Lower leg skin (tissue), 4 donors: ENCODE results near the gene NRL. TPM values are rescaled to one million over a fixed set of nuclear protein-coding genes. Genes with fewer than 3 reads are reported as not detected.
"Not testable (repeated sequence)": the region's sequence is repeated elsewhere in the genome, so short reads cannot be mapped to it uniquely, and the experiment has no call there.

Source experiments
- DNase-seq, 2 donors: peaks; one replicate each; pipeline ENCODE4 v3.0.0-alpha.2; 2019; ENCODE audit warnings: low spot score in 2 of 2
- H3K4me3 ChIP-seq: fragments of 200-600 bp; sonication (generic); 2 replicates; pipeline ENCODE4 v1.5.1; 2017; ENCODE audit warnings: mild to moderate bottlenecking, low read depth; ENCODE audit not compliant: poor library complexity, severe bottlenecking
- POLR2A ChIP-seq, 2 donors: fragments of 450-650 bp; IDR thresholded peaks; one replicate each; pipeline ENCODE4 v1.6.1; 2016 to 2017; ENCODE audit warnings: antibody characterized with exemption in 2 of 2, mild to moderate bottlenecking in 1 of 2, moderate library complexity in 1 of 2
- WGBS, 2 donors: methylation state at CpG; one replicate each; pipeline ENCODE4 v1.1.5; 2018; 5-methylcytosine and 5-hydroxymethylcytosine counted together
- intact Hi-C: fragments of 100-400 bp; cut with DNase I; formaldehyde crosslinking; loops from one replicate; pipeline ENCODE4 v1.15.0; 2023; ENCODE audit warnings: low total_unique reads
- total RNA-seq, 4 donors: library from RNA; depleted of rRNA; stranded (reverse); fragments of >200 nt; gene quantifications; one replicate each; pipeline ENCODE4 v1.1.0, GENCODE V29; 2016
- TF ChIP-seq, protein P1 (sequence below), 3 donors: fragments of 450-650 bp; IDR thresholded peaks; one replicate each; pipeline ENCODE4 v1.5.1; 2016; ENCODE audit warnings: antibody characterized with exemption in 3 of 3, mild to moderate bottlenecking in 3 of 3, moderate library complexity in 2 of 3

Gene NRL
- total RNA-seq, 4 donors from 2014 or later, result 0.52 to 2.4 (median 2.2) TPM; not detected in 1

DNA sequence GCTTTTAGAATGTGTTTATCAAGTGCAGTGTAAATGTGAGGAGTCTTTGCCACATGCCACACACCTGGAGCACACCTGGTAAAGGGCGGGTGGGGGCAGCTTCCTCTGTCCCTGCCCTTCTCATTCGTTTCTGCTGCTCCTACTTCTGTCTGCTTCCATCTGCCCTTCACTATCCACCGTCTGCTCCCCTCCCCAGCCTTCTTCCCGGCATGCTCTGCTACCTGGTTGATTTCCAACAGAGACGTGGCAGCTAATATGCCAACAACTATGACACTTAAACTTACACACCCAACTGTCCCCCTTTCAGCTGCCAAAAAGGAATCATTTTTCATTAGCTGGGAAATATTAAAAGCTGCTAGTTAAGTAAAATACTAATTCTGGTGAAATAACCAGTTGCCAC, 72.0 kb downstream of the NRL start:
- H3K4me3 ChIP-seq, result no peak overlapping the region
- no peak for DNase-seq
- no peak for TF ChIP-seq POLR2A (IDR thresholded peaks at IDR 0.05)
- TF ChIP-seq, protein P1, sequence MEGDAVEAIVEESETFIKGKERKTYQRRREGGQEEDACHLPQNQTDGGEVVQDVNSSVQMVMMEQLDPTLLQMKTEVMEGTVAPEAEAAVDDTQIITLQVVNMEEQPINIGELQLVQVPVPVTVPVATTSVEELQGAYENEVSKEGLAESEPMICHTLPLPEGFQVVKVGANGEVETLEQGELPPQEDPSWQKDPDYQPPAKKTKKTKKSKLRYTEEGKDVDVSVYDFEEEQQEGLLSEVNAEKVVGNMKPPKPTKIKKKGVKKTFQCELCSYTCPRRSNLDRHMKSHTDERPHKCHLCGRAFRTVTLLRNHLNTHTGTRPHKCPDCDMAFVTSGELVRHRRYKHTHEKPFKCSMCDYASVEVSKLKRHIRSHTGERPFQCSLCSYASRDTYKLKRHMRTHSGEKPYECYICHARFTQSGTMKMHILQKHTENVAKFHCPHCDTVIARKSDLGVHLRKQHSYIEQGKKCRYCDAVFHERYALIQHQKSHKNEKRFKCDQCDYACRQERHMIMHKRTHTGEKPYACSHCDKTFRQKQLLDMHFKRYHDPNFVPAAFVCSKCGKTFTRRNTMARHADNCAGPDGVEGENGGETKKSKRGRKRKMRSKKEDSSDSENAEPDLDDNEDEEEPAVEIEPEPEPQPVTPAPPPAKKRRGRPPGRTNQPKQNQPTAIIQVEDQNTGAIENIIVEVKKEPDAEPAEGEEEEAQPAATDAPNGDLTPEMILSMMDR (IDR thresholded peaks at IDR 0.05), result no peak
- WGBS, 2 donors, result 23 to 25% methylated on average over 5 of the region's 5 CpGs
- intact Hi-C loops, result no loop called here

DNA sequence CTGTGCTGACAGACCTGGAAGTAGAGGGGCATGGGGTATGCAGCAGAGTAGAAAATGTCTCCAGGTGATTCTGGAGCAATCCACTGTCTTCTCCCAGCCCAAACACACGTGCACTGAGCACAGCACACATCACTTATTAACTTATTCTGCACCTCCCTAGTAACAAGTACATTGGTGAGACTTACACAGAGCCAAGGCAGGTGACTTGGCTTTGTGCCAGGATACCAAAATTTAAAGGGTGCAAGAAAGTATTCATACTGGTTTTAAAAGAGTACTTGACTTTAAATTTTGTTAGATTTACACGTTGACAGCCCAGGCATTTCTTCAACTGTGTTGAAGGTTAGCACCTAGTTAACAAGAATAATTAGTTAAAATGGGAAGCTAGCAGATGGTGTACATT, 74.1 kb downstream of the NRL start:
- intact Hi-C loops, result no loop called here
- H3K4me3 ChIP-seq, result no peak overlapping the region
- no peak for DNase-seq
- TF ChIP-seq, protein P1 (IDR thresholded peaks at IDR 0.05), result no peak
- no peak for TF ChIP-seq POLR2A (IDR thresholded peaks at IDR 0.05)
- 30 to 55% methylated on average over 2 of the region's 2 CpGs for WGBS, 2 donors

DNA sequence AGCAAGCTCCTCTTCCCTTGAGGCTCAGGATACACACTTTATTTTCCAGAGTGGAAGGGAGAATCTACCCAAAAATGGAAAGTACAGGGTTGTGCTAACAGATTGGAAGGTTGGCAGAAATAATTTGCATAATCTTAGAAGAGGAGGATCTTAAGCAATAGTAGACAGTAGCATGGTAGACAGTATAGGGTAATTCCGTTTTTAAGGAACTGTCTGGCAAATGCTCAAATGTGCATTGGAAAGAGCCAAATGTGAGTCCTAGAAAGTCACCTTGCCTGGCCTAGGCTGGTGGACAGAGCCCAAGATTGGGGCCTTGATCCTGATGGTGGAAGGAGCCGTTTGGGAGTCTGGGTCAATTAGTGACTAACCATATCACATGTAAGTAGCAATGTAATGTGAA, 76.1 kb downstream of the NRL start:
- 78 to 81% methylated on average over 2 of the region's 2 CpGs for WGBS, 2 donors
- TF ChIP-seq POLR2A (IDR thresholded peaks at IDR 0.05), result no peak
- TF ChIP-seq, protein P1 (IDR thresholded peaks at IDR 0.05), result no peak
- no peak overlapping the region for H3K4me3 ChIP-seq
- intact Hi-C loops, result no loop called here
- no peak for DNase-seq

DNA sequence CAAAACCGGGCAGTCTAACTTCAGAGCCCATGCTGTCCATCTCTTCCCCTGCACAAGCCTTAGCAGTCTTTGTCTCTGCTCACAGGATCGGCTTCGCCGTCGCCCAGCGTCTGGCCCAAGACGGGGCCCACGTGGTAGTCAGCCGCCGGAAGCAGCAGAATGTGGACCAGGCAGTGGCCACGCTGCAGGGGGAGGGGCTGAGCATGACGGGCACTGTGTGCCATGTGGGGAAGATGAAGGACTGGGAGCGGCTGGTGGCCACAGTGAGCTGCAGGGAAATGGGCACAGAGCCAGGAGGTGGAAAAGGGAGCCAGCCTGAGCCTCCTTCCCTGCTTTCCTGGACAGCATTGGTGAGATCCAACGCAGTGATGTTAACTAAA, 77.1 kb downstream of the NRL start:
- 64 to 73% methylated on average over 14 of the region's 14 CpGs for WGBS, 2 donors

DNA sequence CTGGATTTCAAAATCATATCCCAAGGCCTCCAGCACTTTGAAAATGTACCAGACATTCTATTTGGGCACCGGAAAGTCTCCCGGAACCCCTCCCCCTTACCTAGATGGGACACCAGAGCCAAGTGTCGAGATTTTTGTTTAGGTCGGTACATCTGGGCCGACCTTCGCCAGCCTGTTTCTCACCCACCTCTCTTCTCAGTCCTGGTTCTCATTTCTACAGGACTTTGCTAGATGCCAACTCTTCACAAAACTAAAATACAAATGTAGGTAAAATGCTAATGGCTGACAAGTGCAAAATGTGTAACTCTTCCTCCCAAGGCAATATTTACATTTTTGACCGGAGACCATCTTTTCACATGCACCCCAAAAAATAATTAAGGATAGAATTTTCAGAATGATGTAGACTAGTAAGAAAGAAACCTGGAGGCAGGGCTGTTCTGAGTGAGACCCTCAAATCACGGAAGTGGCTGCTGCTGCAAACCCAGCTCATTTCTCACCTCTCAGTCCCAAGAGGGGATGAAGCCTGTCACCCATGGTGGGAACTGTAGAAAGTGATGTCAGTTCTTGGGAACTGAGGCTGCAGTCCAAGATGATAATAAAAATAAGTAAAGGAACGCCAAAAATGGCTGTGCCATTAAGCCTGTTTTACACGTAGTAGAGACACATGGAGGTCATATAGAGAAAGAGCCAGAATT, 77.6 kb downstream of the NRL start:
- intact Hi-C loops, DNase-seq, H3K4me3 ChIP-seq: not testable (repeated sequence)
- WGBS, 2 donors, result 34 to 36% methylated on average over 10 of the region's 10 CpGs

More for the DNA sequence above, 77.1 kb downstream of the NRL start:
- TF ChIP-seq POLR2A (IDR thresholded peaks at IDR 0.05), result no peak
- TF ChIP-seq, protein P1 (IDR thresholded peaks at IDR 0.05), result no peak
- H3K4me3 ChIP-seq, result no peak overlapping the region
- intact Hi-C loops, result no loop called here
- no peak for DNase-seq

DNA sequence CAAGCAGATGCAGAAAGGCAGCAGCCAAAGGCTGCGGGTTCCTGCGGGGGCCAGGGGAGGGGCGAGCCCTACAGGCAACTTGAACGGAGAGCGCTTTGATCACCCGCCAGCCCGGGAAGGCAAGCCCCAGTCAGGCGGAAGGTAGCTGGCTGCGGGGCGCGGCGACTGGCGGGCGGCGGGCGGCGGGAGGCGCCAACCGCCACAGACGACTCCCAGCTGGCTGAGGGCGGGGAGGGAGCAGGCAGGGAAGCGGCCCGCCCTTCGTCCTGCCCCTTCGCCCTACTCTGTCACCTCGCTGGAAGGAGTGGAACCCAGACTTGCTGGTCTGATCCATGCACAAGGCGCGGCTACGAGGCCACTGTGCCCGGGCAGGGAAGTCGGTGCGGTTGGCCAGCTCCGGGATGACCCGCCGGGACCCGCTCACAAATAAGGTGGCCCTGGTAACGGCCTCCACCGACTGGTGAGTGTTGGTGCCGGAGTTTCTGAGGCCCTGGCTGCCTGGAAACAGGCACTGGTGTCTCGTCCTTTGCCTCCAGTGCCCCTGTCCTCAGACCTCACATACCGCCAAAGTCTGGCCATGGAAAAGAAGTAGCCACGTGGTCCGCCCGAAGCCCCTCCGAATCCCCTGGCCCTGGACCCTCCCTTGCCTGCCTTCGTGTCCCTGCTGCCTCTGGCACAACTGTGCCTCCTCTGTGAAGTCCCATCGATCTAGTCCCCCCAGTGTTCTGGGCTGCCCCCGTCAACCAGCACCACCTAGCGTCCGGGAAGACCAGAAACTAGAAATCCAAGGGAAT, 78.4 kb downstream of the NRL start:
- 1% methylated on average over 26 to 42 of the region's 50 CpGs for WGBS, 2 donors
- peak; percentile 88 to 95 for DNase-seq
- peak overlapping the region; percentile 48 for H3K4me3 ChIP-seq
- TF ChIP-seq POLR2A (IDR thresholded peaks at IDR 0.05), result no peak
- TF ChIP-seq, protein P1 (IDR thresholded peaks at IDR 0.05), result peak in 1 of 3 donors; percentile 42
- intact Hi-C loops, result no loop called here

DNA sequence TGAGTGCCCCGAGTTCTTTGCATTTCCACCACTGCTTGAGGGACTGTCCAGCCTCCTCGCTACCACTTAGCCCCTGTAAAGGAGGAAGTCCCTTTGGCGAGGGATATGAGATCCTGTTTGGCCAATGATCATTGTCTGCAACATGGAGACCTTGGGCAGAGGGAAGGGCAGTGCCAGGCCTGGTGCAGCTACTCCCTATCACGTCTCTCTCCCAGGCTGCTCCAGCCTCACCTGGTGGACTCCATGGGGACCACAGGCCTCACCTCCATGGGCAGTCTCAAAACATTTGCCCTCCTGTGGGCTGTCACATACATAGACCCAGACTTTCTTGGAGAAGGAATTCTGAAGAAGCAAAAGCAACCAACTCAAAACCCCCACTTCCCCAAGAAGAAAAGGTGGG, 79.0 kb downstream of the NRL start:
- WGBS, 2 donors, result 39 to 64% methylated on average over 3 to 4 of the region's 4 CpGs
- H3K4me3 ChIP-seq, intact Hi-C loops, DNase-seq: not testable (repeated sequence)
